Left forelimb (tissue), 1 donor: Measurements from ENCODE around the gene KLHL7.
"Not testable (repeated sequence)": the region's sequence is repeated elsewhere in the genome, so short reads cannot be mapped to it uniquely, and the experiment has no call there.

Experiments
- DNase-seq: peaks from one replicate; pipeline ENCODE4 v3.0.0-alpha.2; 2018; ENCODE audit warnings: low spot score

The KLHL7 gene

DNA sequence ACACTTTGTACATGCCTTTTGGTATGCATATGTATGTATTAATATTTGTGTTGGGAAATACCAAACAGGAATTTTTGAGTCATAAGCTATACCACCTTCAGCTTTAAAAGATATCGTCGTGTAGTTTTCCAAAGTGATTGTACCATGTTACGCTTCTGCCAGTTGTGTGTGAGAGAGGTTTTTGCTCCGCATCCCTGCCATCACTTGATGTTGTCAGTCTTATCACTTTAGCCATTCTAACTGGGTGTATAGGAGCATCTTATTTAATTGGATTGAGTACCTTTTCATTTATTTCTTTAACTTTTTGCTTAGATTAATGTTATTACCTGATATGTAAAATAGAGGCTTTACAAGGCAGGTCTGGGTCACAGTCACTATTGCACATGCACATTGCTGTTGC, 3.4 kb downstream of the KLHL7 start:
- no peak for DNase-seq

DNA sequence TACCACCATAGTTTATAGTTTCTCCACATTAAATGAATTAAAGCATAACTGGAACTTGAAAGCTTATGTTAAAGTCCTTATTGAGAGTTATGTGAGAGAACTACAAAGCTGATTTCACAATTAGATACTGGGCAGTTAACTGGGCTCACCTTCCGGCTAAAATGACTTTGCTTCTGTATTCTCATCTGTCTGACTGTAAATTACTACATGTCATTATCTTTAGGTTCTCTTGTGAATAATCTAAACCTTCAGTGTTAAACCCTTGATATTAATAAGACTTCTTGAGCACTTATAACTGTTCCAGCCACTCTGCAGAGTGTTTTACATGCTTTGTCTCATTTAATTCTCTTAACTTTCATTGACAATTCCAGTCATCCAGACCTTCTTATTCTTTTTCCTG, 3.9 kb downstream of the KLHL7 start:
- no peak for DNase-seq

DNA sequence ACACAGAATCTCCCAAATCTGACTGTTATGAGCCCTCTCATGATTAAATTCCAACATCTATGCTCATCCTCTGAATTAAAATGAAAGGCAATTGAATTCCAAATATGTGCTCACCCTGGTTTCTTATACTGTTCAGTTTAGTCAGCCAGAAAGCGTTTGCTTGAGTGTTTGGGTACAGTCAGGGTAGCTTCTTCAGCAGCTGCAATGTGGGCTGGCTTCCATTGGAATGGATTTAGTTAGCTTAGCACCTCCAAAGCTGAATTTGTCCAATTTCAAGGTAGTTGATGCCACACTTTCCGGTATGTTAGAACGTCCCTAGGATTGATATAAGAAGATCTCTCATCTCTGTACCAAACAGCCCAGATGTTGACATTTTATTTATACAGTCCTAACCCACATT, 9.3 kb downstream of the KLHL7 start:
- DNase-seq = no peak

DNA sequence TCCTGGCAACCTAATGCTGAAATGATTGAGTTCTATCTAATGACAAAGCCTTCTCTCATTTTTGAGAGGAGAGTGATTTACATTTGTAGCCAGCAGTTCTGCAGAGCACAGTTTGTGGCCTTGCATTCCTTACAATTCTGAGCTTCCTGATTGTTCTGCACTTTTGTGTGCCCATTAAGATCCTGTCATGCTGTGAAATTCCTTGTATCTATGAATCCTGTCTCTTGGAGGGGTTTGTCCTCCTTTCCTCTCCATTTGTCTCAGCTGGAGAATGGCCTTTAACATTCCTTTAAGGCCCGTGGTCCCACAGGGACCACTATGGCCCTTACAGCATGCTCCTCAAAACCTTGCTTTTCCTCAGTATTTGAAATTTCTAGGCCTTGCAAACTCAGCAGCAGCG, 10.4 kb downstream of the KLHL7 start:
- no peak for DNase-seq

DNA sequence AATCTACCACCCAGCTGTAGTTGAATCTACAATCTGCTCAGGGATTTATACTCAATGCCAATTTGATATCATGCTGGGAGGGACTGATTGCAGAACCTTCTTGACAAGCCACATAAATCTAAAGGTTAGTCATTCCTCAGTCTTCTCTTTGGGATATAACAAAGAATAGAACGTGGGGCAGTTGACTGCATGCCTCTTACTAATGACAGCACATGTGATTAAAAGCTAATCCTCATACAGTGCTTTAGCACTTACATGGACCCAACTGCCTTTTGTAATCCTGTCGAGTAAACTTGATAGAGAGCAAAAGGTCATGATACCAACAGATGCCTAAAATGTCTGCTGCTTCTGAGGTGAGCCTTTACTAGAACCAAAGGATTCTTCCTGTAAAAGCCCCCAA, 12.3 kb downstream of the KLHL7 start:
- DNase-seq = no peak

DNA sequence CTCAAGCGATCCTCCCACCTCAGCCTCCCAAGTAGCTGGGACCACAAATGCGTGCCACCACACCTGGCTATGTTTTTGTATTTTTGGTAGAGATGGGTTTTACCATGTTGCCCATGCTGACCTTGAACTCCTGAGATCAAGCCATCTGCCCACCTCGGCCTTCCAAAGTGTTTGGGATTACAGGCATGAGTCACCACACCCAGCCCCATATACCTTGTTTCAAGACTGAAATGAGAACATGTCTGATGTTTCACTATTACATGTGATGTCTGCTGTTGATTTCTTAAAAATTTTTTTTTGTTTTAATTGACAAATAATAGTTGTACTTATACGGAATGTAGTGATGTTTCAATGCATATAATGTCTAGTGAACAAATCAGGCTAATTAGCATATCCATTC, 14.5 kb downstream of the KLHL7 start:
- DNase-seq = no peak

DNA sequence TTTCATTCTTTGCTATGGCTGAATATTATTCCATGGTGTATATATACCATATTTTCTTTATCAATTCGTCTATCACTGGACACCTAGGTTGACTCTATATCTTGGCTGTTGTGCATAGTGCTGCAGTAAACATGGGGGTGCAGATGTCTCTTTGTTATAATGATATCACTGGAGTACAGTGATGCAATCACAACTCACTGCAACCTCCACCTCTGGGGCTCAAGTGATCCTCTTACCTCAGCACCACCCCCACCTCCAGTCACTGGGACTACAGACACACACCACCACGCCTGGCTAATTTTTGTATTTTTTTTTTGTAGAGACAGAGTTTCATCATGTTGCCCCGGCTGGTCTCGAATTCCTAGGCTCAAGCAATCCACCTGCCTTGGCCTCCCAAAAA, 15.6 kb downstream of the KLHL7 start:
- DNase-seq = no peak

DNA sequence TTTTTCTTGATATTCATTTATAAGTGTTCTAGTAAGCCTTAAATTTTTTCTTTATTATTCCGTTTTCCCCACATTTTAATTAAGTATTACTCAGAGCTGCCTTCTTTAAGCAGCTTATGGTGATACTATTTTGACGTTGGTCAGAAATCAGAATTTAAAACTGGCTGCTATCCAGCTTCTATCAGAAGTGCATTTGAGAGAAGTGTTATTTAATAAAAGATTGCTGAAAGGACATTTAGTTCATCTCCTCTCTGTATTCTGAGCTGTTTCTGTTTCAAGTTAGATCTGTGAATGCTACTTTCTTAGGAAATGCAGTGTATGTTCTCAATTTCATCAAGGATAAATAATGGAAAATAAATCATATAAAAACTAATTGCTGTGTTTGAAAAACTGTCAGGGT, 17.4 kb downstream of the KLHL7 start:
- no peak for DNase-seq

DNA sequence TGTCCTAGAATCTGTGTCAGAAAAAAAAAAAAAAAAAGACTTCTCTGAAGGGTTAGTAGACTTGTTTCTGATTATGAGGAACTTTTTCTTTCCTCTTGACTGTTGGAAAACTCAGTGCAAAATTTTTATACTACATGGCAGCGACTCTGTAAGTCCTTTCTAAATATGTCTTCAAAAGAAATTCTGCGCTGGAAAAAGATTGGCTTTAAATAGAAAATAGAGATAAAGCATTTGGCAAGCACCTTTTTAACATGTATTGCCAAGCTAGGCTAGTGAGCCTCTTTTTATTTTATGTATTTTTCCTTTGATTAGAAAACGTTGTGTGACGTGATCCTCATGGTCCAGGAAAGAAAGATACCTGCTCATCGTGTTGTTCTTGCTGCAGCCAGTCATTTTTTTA, 17.9 kb downstream of the KLHL7 start:
- DNase-seq = no peak

DNA sequence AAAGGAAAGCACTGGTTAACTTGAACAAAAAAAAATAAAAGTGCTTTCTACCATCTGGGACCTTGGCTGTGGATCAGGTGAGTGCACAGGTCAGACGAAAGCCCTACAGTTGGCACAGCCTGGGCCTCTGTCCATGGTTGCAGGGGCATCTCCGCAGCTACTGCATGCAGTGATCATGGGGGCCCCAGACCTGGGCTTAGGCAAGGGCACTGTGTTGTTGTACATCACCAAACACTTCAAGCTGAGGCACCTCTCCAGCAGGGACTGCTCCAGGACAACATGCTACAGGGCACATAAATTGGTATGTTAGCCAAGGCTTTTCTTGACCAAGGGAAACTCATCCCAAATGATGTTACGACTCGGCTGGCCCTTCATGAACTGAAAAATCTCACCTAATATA, 23.5 kb downstream of the KLHL7 start:
- no peak for DNase-seq

DNA sequence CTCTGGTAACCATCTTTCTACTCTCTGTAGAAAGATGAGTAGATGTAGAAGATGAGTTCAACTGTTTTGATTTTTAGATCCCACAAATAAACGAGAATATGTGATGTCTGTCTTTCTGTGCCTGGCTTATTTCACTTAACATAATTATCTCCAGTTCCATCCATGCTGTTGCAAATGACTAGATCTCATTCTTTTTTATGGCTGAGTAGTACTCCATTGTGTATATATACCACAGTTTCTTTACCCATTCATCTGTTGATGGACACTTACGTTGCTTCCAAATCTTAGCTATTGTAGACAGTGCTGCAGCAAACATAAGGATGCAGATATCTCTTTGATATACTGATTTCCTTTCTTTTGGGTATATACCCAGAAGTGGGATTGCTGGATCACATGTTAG, 26.2 kb downstream of the KLHL7 start:
- not testable (repeated sequence) for DNase-seq

DNA sequence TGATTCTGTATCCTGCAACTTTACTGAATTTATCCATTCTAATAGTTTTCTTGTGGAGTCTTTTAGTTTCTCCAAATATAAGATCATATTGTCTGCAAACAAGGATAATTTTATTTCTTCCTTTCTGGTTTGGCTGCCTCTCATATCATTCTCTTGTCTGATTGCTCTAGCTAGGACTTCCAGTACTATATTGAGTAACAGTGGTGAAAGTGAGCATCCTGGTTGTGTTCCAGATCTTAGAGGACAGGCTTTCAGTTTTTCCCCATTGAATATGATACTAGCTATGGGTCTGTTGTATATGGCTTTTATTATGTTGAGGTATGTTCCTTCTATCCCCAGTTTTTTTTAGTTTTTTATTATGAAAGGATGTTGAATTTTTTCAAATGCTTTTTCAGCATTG, 28.2 kb downstream of the KLHL7 start:
- DNase-seq = no peak

DNA sequence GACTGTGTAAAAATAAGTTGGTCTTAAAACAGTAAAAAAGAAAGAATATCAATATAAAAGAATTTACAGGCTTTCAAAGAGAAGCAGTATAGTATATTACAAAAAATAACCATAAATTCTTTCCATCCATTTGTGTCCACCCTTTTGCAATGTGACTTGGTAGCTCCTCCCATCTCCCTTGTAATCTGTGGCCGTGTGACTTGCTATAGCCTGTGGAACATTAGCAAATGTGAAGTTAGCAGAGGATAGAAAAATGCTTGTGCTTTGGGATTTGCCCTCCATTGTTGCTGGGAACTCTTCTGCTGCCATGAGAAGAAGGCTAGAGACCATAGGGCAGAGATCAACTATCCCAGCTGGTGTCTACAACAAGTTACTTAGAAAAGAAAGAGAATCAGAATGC, 30.2 kb downstream of the KLHL7 start:
- DNase-seq = no peak

DNA sequence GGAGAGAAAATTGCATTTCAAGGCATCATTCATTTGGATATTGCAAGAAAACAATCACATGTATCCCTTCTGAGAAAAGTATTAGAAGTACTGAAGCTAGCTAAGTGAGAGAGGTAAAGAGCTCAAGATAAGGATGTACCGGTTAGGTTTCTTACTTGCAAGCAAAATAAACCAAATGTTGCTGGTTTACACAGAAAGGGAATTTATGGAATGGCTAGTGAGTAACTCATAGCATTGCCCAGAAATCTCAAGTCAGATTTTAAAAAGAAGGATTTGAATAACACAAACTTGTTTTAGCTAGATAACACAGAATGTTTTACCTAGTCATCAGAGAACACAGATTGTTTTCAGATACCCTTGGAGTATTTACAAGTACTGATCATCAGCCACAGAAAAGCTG, 30.6 kb downstream of the KLHL7 start:
- no peak for DNase-seq

DNA sequence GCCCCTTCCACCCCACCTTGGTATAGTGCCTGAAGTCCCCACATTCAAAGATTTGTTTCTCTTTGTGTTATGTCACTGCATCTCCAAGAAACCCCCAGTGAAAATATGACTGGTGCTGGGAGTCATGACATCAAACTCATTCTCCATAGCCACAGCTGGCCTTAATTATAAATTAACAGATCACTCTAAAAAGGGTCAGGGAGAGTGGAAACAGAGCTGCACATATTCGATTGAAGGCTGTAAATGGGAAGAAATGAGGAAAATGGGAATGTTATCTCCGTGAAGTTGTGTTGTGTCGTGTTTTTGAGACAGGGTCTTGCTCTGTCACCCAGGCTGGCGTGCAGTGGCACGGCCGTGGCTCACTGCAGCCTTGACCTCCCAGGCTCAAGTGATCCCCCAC, 52.1 kb downstream of the KLHL7 start:
- DNase-seq = no peak

DNA sequence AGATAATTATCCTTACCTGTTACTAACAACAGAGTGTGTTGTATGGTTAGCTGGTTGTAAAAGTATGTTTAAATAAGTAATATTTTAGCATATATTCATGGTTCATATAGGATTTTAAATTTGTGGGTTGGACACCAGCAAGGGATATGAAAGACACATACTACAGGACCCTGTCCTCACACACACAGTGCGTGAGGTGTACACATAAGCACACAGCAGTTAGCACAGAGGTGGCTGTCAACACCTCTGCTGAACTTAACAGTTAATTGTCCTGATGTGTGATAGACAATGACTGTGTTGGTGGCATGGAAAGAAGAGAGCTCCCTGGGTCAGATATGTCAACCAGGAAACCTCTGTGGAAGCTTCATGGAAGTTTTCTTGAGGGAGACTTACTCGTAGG, 53.0 kb downstream of the KLHL7 start:
- no peak for DNase-seq

DNA sequence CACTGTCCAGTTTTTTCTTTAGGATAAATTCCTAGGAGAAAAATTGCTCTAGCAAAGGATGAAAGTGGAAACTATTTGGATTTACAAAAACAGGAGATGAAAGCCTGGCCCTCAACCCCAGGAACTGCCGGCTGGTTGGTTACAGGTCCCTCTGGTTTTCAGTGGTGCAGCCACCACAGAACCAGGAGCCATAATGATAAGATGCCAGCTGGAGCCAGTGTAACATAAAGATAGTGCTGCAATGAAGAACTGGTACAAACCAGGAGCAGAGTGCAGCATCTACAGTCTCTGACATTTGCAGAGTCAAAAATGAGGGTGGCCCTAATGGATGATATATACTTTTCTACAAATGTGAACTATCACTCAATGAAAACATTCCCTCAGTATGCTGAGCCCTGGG, 55.9 kb downstream of the KLHL7 start:
- no peak for DNase-seq

DNA sequence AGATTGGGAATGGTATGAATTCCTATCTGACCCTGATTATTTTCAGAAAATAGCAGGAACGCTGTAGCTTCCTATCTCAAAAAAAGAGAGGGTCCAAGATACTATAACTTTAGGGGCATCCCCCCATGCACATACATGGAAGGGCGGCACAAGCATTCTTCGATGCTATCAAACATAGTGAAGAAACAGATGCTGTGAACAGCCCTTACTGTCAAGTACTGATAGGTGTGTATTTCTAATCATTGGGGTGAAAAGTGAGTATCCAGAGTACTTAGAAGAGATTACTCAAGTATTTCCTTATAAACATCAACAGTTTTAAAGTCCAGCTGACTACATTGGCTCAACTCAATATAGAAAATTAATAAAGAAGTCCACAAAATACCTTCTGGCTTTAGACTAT, 59.3 kb downstream of the KLHL7 start:
- no peak for DNase-seq

DNA sequence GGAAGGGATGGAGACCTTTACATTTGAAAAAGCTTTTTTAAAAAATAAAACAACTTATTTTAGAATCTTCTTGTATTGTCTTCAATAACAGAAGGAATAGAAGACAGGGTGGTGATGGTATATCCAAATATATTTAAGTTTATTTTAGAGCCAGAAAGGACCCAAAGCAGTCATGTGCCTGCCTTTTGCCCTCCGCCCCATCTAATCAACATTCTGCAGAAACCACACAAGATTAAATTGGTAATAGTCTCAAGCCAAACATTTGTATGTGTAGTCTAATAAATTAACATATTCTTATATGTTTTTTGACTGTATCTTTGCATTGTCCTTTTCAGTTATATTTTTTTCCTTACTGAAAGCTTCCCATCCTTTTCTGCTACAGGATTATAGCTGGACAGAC, 59.7 kb downstream of the KLHL7 start:
- no peak for DNase-seq

DNA sequence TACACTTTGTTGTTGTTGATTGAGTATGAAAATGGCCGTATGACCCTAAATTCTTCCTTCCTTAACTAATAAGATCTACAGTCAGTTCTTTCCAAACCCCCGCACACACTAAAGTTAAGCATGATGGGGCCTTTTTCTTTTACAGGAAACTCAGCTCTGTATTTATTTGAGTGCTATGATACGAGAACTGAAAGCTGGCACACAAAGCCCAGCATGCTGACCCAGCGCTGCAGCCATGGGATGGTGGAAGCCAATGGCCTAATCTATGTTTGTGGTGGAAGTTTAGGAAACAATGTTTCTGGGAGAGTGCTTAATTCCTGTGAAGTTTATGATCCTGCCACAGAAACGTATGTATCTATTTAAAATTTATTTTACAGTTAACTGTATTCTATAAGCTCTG, 62.1 kb downstream of the KLHL7 start:
- no peak for DNase-seq

DNA sequence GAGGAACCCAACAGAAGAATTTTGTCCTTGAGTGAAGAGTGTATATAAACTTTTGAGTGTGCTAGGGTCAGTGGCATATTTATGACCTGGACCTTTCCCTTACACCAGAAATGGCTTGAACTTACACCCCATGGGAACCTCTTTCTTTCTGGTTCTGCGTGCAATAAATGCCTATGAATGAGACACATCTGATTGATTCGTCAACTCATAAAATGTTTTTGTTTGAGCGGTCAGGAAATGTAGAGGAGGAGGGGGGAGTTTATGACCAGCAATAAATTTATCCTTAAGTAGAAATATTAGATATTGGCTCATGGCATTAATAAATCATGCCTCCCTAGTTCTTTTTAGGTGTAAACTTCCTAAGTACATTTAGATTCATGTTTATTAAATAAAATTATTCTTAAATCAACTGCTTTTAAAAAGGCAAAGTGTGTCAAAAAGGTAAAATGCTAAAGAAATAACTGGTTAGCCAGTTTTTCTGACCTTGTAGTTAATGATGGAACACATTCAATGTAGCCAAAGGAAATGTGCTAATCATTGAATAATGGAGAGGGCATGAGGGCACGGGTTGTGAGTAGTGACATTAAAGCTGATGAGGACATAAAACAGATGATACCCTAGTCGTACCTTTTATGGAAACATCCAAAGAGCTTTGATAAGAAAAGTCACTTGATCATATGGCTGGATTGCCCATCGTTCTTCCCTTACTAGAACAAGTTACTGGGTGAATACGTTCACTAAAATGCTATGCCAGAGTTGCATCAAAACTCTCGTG, 62.7 kb downstream of the KLHL7 start:
- no peak for DNase-seq

DNA sequence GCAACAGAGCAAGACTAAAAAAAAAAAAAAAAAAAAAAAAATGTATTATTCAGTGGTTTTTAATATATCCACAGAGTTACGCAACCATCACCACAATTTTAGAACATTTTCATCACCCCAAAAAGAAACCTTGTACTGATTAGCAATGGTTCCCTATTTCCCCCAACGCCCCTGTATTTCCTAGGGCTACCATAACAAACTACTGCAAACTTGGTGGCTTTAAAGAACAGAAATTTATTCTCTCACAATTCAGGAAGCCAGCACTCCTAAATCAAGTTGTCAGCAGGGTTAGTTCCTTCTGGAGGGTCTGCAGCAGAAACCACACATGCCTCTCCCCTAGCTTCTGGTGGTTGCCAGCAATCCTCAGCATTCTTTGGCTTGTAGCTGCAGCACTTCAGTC, 70.4 kb downstream of the KLHL7 start:
- DNase-seq = no peak

DNA sequence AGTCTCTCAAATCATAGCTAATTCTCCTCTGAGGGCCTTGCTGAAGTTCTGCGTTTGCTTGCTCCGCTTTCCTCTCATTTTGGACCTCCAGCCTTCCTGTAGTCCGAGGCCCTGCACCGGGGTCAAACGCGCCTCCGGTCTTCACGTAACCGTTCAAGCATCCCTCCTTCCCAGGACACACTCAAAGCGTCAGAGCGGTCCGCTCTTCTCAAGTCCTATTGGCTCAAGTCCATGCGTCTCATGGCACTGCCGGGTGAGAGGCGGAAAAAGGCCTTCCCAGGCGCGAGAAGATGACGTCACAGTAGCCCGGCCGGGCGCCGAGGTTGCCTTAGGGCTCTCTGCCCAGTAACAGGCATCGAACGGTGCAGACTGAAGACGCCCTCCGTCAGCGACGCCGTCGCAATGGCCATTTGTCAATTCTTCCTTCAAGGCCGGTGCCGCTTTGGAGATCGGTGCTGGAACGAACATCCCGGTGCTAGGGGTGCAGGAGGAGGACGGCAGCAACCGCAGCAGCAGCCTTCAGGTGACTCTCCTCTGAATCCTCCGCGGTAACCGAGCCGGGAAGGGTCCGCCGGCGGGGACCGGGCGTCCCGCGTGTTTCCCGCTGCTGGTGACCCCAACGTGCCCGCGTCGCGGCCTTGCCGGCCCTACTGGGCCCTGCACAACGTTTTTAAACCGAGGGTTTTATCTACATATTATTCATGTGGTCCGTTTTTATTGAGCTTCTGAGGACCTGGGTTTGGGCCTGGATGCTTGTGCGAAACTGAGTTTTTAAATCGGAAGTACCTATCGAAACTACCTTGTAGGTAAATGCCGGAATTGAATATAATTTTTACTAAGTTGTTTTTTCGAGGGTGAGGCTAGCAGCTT, 76.3 kb downstream of the KLHL7 start, which contains the start of gene NUP42:
Gene NUP42 (plus strand): TSS at position 365 of the 870 bp plus-strand sequence. CDS start 38 bp downstream, at position 403.
- DNase-seq = peak; percentile 97
